Mucosa of descending colon (tissue), 3 donors: ENCODE results near the gene KLRC2. TPM values are rescaled to one million over a fixed set of nuclear protein-coding genes. Genes with fewer than 3 reads are reported as not detected.
"Not testable (repeated sequence)": the region's sequence is repeated elsewhere in the genome, so short reads cannot be mapped to it uniquely, and the experiment has no call there.

ENCODE experiments used
- ATAC-seq: fragments of 200-7000 bp; cut with Tn5 transposase; one replicate; pipeline ENCODE4 v1.9.1; 2020; ENCODE audit warnings: mild to moderate bottlenecking, moderate library complexity
- DNase-seq, 3 donors: peaks; one replicate each; pipeline ENCODE4 v3.0.0-alpha.2; 2020
- H3K36me3 ChIP-seq: fragments of 200-600 bp; one replicate; pipeline ENCODE4 v1.8.0; 2021; ENCODE audit warnings: low read depth, mild to moderate bottlenecking
- H3K4me1 ChIP-seq: fragments of 200-600 bp; one replicate; pipeline ENCODE4 v1.8.0; 2021; ENCODE audit warnings: low read depth, mild to moderate bottlenecking
- H3K4me3 ChIP-seq: fragments of 200-600 bp; one replicate; pipeline ENCODE4 v1.8.0; 2021; ENCODE audit warnings: mild to moderate bottlenecking
- H3K9me3 ChIP-seq: fragments of 200-600 bp; one replicate; pipeline ENCODE4 v1.8.0; 2021; ENCODE audit warnings: mild to moderate bottlenecking
- CTCF ChIP-seq: fragments of 200-600 bp; IDR thresholded peaks from one replicate; pipeline ENCODE4 v1.8.0; 2022; ENCODE audit warnings: antibody characterized with exemption, mild to moderate bottlenecking
- intact Hi-C, 2 donors: fragments of 100-400 bp; cut with DNase I in 1 of 2; cut with micrococcal nuclease in 1 of 2; formaldehyde crosslinking; loops; one replicate each; pipeline versions ENCODE4 v1.11.0 to v1.11.1; 2022; cut with DNase I, micrococcal nuclease
- long read RNA-seq, 2 donors: library from polyadenylated mRNA; unstranded; transcript quantifications; one replicate each; pipeline ENCODE4 v2.0.0, GENCODE V29; 2019 to 2021
- total RNA-seq, 3 donors: library from RNA; stranded (reverse); fragmentation: NEBNext Ultra II Directional in 2 of 3; extraction: Animal tissue kit (Norgen Biotek cat#: 25700) in 2 of 3; gene quantifications; one replicate each; pipeline versions ENCODE4 v1.2.1 to v1.2.4, GENCODE V29; 2021 to 2023
- donor health status: DM: no; HTN: no; CAD: no; lungs with moderate emphysema.
- donor health status: DM: no; HTN: no; CAD: no.
- donor health status: DM: no; HTN: yes; CAD: no.

KLRC2 gene
- 1 to 10 TPM in 1 of 3 donors, under 1 TPM in 1, not detected in 1; 0.67 to 2.6 TPM for total RNA-seq
- long read RNA-seq, donor 1: 0 reads
- long read RNA-seq, donor 2: 0 reads

- DNase-seq: peak in 1 of 3 donors; percentile 23
- intact Hi-C loops: not testable (repeated sequence)
Observed at GRCh38 chr12:10435816-10436215, at the start of gene KLRC2. KLRC2 (minus strand) TSS chr12:10436010; CDS start chr12:10435986, 24 bp downstream.

GRCh38 chr12:10481901-10482300, 46.1 kb upstream of the KLRC2 start:
- intact Hi-C loops, H3K9me3 ChIP-seq, H3K4me1 ChIP-seq, ATAC-seq, H3K4me3 ChIP-seq, H3K36me3 ChIP-seq, DNase-seq: not testable (repeated sequence)

More at GRCh38 chr12:10435816-10436215, at the start of gene KLRC2:
- not testable (repeated sequence) for H3K9me3 ChIP-seq, H3K4me1 ChIP-seq, H3K4me3 ChIP-seq, H3K36me3 ChIP-seq
- ATAC-seq: peak; percentile 91

GRCh38 chr12:10472808-10473207, 37.0 kb upstream of the KLRC2 start:
- H3K36me3 ChIP-seq, DNase-seq, H3K4me3 ChIP-seq, ATAC-seq, intact Hi-C loops, H3K9me3 ChIP-seq, H3K4me1 ChIP-seq: not testable (repeated sequence)

GRCh38 chr12:10469701-10470100, 33.9 kb upstream of the KLRC2 start:
- ATAC-seq (no peak), DNase-seq (no peak)
- Histone ChIP-seq H3K9me3 (no peaks in the 10 kb centered on the region), H3K4me1 (no peaks in the 10 kb centered on the region), H3K4me3 (no peak overlapping the region), H3K36me3 (no peaks in the 10 kb centered on the region)
- intact Hi-C loops: no loop called here
- no peak for TF ChIP-seq CTCF

- intact Hi-C loops: no loop called here
- no peak for TF ChIP-seq CTCF
Observed at GRCh38 chr12:10466311-10466710, 30.5 kb upstream of the KLRC2 start.

GRCh38 chr12:10457760-10458159, 21.9 kb upstream of the KLRC2 start:
- Histone ChIP-seq H3K4me1 (peaks cover 5% of the 10 kb centered on the region), H3K4me3 (no peak overlapping the region), H3K36me3 (no peaks in the 10 kb centered on the region), H3K9me3 (peaks cover 12% of the 10 kb centered on the region)
- DNase-seq (no peak), ATAC-seq (no peak)
- no peak for TF ChIP-seq CTCF
- intact Hi-C loops: no loop called here

More at GRCh38 chr12:10466311-10466710, 30.5 kb upstream of the KLRC2 start:
- DNase-seq: no peak
- Histone ChIP-seq H3K36me3 (no peaks in the 10 kb centered on the region), H3K4me3 (no peak overlapping the region), H3K9me3 (no peaks in the 10 kb centered on the region), H3K4me1 (no peaks in the 10 kb centered on the region)
- ATAC-seq: no peak

- intact Hi-C loops: no loop called here
Observed at GRCh38 chr12:10456856-10457255, 21.0 kb upstream of the KLRC2 start.

More at GRCh38 chr12:10456856-10457255, 21.0 kb upstream of the KLRC2 start:
- ATAC-seq (no peak), DNase-seq (no peak)
- peaks cover 12% of the 10 kb centered on the region for H3K9me3 ChIP-seq
- no peak overlapping the region for H3K4me3 ChIP-seq
- peaks cover 5% of the 10 kb centered on the region for H3K4me1 ChIP-seq
- no peaks in the 10 kb centered on the region for H3K36me3 ChIP-seq
- TF ChIP-seq CTCF: no peak
